Caco-2 (cell line): ENCODE data around the gene RXRA. TPM values are rescaled to one million over a fixed set of nuclear protein-coding genes. Genes with fewer than 3 reads are reported as not detected.

ENCODE experiments used
- BruUV-seq: library from RNA; stranded (reverse); fragments of 400-500 nt; replicated peaks from 2 replicates; lab custom pipeline; 2021; lab: Mats Ljungman, UMichigan
- CTCF ChIA-PET: fragments of 300-600 bp; sonication (Branson Sonifier 250); formaldehyde crosslinking; loops from one replicate; lab custom pipeline; 2022; ENCODE audit warnings: antibody characterized with exemption; lab: Charles Lee
- POLR2A ChIA-PET: fragments of 300-600 bp; sonication (Branson Sonifier 250); formaldehyde crosslinking; loops from one replicate; lab custom pipeline; 2022; ENCODE audit warnings: antibody characterized with exemption; lab: Charles Lee
- DNase-seq, 2 experiments: peaks; one replicate each; pipeline versions ENCODE4 v3.0.0 to v3.0.0-alpha.2; 2020 to 2022
- H3K27me3 ChIP-seq: replicated peaks from 2 replicates; pipeline ENCODE4 v1.6.0; 2011; ENCODE audit warnings: low read length; ENCODE audit not compliant: control insufficient read depth, insufficient read depth
- H3K36me3 ChIP-seq: 2 replicates; pipeline ENCODE4 v1.5.1; 2011; ENCODE audit warnings: low read length; ENCODE audit not compliant: control insufficient read depth, insufficient read depth
- H3K4me1 ChIP-seq: fragments of 250-450 bp; sonication (Bioruptor Pico); 2 replicates; pipeline ENCODE4 v1.5.1; 2020; ENCODE audit warnings: mild to moderate bottlenecking
- H3K4me3 ChIP-seq: 2 replicates; pipeline ENCODE4 v1.5.1; 2011; ENCODE audit warnings: low read depth, mild to moderate bottlenecking, control low read depth, low read length
- H3K9me3 ChIP-seq: fragments of 250-450 bp; sonication (Bioruptor Pico); 2 replicates; pipeline ENCODE4 v1.5.1; 2020; ENCODE audit warnings: mild to moderate bottlenecking, moderate library complexity
- H3K27ac Mint-ChIP-seq: one replicate; pipeline ENCODE4 v1.8.0; 2022; ENCODE audit warnings: mixed read lengths; ENCODE audit not compliant: unreplicated experiment
- H3K27me3 Mint-ChIP-seq: one replicate; pipeline ENCODE4 v1.8.0; 2022; ENCODE audit warnings: mixed read lengths; ENCODE audit not compliant: insufficient read depth, unreplicated experiment
- H3K36me3 Mint-ChIP-seq: one replicate; pipeline ENCODE4 v1.8.0; 2022; ENCODE audit warnings: mild to moderate bottlenecking, mixed read lengths; ENCODE audit not compliant: insufficient read depth, unreplicated experiment
- H3K4me1 Mint-ChIP-seq: one replicate; pipeline ENCODE4 v1.8.0; 2022; ENCODE audit warnings: low read depth, mixed read lengths; ENCODE audit not compliant: unreplicated experiment
- H3K4me3 Mint-ChIP-seq: one replicate; pipeline ENCODE4 v1.8.0; 2022; ENCODE audit warnings: mild to moderate bottlenecking, moderate library complexity, mixed read lengths; ENCODE audit not compliant: unreplicated experiment
- H3K9me3 Mint-ChIP-seq: one replicate; pipeline ENCODE4 v1.8.0; 2022; ENCODE audit warnings: mixed read lengths; ENCODE audit not compliant: unreplicated experiment
- CTCF ChIP-seq, 2 experiments: fragments of 200-600 bp in 1 of 2; IDR thresholded peaks; 1 replicate in 1 of 2; 2 replicates in 1 of 2; pipeline versions ENCODE4 v1.5.1 to v1.8.0; 2011 to 2022; ENCODE audit warnings: antibody characterized with exemption in 1 of 2, control low read depth in 1 of 2, inconsistent platforms in 1 of 2, low read depth in 1 of 2, low read length in 1 of 2, mild to moderate bottlenecking in 1 of 2, moderate library complexity in 1 of 2; ENCODE audit not compliant: insufficient read depth in 1 of 2, severe bottlenecking in 1 of 2, unreplicated experiment in 1 of 2
- intact Hi-C: fragments of 100-400 bp; cut with micrococcal nuclease; formaldehyde crosslinking; loops from one replicate; pipeline ENCODE4 v1.10.0; 2022; ENCODE audit not compliant: unreplicated experiment
- total RNA-seq: library from RNA; stranded (reverse); gene quantifications from 2 replicates; pipeline ENCODE4 v1.2.3, GENCODE V29; 2022

RXRA gene
- total RNA-seq, 1 experiment from 2014 or later, result 69.1 TPM

GRCh38 chr9:134418354-134418753 is 92.1 kb downstream of the RXRA start:
- no peaks in the 10 kb centered on the region for H3K27me3 Mint-ChIP-seq
- H3K36me3 Mint-ChIP-seq, result peaks cover 59% of the 10 kb centered on the region
- DNase-seq, result no peak
- H3K9me3 Mint-ChIP-seq, result no peaks in the 10 kb centered on the region
- H3K9me3 ChIP-seq, result no peaks in the 10 kb centered on the region
- H3K4me3 ChIP-seq, result no peak overlapping the region
- POLR2A ChIA-PET, result no interaction called here
- peaks cover 4% of the 10 kb centered on the region; the same call in 1 of the 2 replicates for H3K36me3 ChIP-seq
- no peak overlapping the region for H3K4me3 Mint-ChIP-seq
- CTCF ChIA-PET, result no interaction called here
- no peaks in the 10 kb centered on the region for H3K4me1 Mint-ChIP-seq
- H3K27me3 ChIP-seq, result no peaks in the 10 kb centered on the region
- H3K4me1 ChIP-seq, result no peaks in the 10 kb centered on the region
- BruUV-seq, result no TSS peak
- no peak for TF ChIP-seq CTCF (IDR thresholded peaks at IDR 0.05; ENCODE audit: insufficient read depth in 1 of 2, low read depth in 1 of 2, low read length in 1 of 2, severe bottlenecking in 1 of 2, unreplicated experiment in 1 of 2)
- H3K27ac Mint-ChIP-seq, result peak overlapping the region; percentile 72
- intact Hi-C loops, result no loop called here

DNA sequence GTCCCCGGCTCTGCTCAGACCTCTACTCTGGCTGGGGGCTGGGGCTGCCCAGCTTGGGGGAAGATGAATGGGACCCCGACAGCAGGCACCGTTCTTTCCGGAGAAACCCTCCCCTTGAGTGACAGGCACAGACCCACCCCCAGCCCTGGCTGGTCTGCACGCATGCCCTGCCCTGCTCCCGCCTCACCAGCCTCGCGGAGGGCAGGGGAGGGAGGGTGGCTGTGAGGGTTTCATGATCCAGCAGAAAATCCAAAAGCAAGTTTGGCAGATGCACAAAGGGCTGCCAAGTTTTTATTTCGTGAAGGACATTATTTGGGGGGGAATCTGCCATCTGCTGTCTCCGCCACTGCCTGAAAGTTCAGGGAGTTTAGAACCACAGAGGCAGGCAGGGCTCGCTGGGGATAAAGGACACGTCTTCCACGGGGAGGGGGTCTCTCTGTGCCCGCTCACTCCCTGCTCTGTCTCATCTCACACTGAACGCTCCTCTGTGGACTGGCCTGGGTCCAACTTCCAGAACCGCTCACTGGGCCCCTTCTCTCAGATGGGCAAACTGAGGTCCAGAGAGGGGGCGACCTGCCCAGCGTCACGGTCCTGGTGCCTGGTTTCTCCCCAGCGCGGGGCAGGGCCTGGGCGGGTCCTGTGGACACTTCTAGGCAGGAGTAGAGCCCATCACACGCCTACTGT is 92.9 kb downstream of the RXRA start:
- TF ChIP-seq CTCF (IDR thresholded peaks at IDR 0.05; ENCODE audit: insufficient read depth in 1 of 2, low read depth in 1 of 2, low read length in 1 of 2, severe bottlenecking in 1 of 2, unreplicated experiment in 1 of 2), result no peak
- Mint-ChIP-seq H3K27me3 (no peaks in the 10 kb centered on the region), H3K36me3 (peaks cover 65% of the 10 kb centered on the region), H3K4me1 (no peaks in the 10 kb centered on the region), H3K27ac (no peak overlapping the region), H3K9me3 (no peaks in the 10 kb centered on the region), H3K4me3 (no peak overlapping the region)
- intact Hi-C loops, result no loop called here
- ChIA-PET POLR2A (no interaction called here), CTCF (no interaction called here)
- BruUV-seq, result no TSS peak
- no peak for DNase-seq
- no peaks in the 10 kb centered on the region for H3K4me1 ChIP-seq
- H3K4me3 ChIP-seq, result no peak overlapping the region
- peaks cover 4% of the 10 kb centered on the region; the same call in 1 of the 2 replicates for H3K36me3 ChIP-seq
- no peaks in the 10 kb centered on the region for H3K9me3 ChIP-seq
- no peaks in the 10 kb centered on the region for H3K27me3 ChIP-seq

GRCh38 chr9:134419684-134420076 is 93.4 kb downstream of the RXRA start:
- no TSS peak for BruUV-seq
- H3K27me3 ChIP-seq, result no peaks in the 10 kb centered on the region
- no peak overlapping the region for H3K4me3 Mint-ChIP-seq
- TF ChIP-seq CTCF (IDR thresholded peaks at IDR 0.05; ENCODE audit: insufficient read depth in 1 of 2, low read depth in 1 of 2, low read length in 1 of 2, severe bottlenecking in 1 of 2, unreplicated experiment in 1 of 2), result peak in 1 of 2 experiments; percentile 46
- no peak overlapping the region for H3K4me3 ChIP-seq
- ChIA-PET POLR2A (no interaction called here), CTCF (no interaction called here)
- no peak overlapping the region for H3K27ac Mint-ChIP-seq
- H3K9me3 Mint-ChIP-seq, result no peaks in the 10 kb centered on the region
- peaks cover 4% of the 10 kb centered on the region; the same call in 1 of the 2 replicates for H3K36me3 ChIP-seq
- H3K4me1 Mint-ChIP-seq, result no peaks in the 10 kb centered on the region
- peaks cover 65% of the 10 kb centered on the region for H3K36me3 Mint-ChIP-seq
- H3K9me3 ChIP-seq, result no peaks in the 10 kb centered on the region
- intact Hi-C loops, result no loop called here
- no peaks in the 10 kb centered on the region for H3K4me1 ChIP-seq
- DNase-seq, result peak; percentile 51 to 62
- H3K27me3 Mint-ChIP-seq, result no peaks in the 10 kb centered on the region
